HG02884 (cell line): Measurements from ENCODE around the gene HINT2.

Experiments
- ATAC-seq: cut with Tn5 transposase; IDR thresholded peaks from one replicate; pipeline ENCODE4 v1.9.1; 2021; ENCODE audit warnings: mild to moderate bottlenecking, moderate library complexity; ENCODE audit not compliant: unreplicated experiment

The HINT2 gene

DNA sequence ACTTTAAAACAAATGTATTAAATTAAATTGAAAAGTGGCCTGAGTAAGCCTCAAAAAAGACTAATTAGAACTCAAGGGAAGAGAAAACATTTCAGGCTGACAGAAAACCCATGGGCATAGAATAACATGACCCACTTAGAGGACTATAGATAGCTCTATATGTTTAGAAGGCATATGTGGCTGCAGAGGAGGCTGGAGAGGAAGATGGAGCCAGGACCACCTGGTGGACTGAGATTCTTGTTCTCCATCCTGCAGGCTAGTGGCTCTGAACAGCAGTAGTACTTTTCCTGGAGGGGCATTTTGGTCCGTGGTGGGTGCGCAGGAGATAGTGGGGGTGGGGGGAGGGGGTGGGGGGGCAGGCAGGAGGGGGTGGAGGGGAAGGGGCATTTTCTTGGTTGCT is 33.8 kb downstream of the HINT2 start:
- ATAC-seq: no peak

DNA sequence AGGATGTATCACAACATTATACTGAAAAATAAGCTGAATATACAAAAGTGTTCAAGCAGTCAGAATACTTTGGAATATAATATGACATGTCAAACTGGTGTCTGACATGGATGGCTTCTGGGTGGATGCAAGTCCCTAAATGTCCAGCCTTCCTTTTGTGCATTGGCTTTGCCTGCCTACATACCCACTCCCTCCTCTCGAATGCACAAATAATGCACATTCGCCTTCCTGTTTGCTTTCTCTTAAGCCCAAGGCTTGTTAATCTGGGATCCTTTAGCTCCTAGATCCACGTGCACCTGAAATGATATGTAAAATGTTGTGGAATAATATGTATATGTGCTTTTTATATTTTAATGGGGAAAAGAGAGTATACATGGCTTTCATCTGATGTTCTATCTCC is 36.3 kb downstream of the HINT2 start:
- ATAC-seq: no peak

DNA sequence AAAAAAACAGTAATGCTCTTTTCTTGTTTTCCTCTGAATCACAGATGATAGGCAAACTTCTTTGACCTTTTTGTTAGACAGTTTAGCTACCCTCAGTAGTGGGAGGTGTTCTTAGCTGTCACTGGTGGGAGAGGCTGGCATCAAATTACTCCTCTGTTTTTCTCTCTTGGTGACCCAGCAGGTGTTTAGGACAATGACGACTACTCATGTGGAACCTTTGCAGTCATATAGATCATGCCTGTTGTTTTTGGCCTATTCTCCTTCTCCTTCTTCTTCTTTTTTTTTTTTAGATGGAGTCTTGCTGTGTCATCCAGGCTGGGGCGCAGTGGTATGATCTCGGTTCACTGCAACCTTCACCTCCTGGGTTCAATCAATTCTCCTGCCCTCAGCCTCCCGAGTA is 38.8 kb downstream of the HINT2 start:
- ATAC-seq: no peak

DNA sequence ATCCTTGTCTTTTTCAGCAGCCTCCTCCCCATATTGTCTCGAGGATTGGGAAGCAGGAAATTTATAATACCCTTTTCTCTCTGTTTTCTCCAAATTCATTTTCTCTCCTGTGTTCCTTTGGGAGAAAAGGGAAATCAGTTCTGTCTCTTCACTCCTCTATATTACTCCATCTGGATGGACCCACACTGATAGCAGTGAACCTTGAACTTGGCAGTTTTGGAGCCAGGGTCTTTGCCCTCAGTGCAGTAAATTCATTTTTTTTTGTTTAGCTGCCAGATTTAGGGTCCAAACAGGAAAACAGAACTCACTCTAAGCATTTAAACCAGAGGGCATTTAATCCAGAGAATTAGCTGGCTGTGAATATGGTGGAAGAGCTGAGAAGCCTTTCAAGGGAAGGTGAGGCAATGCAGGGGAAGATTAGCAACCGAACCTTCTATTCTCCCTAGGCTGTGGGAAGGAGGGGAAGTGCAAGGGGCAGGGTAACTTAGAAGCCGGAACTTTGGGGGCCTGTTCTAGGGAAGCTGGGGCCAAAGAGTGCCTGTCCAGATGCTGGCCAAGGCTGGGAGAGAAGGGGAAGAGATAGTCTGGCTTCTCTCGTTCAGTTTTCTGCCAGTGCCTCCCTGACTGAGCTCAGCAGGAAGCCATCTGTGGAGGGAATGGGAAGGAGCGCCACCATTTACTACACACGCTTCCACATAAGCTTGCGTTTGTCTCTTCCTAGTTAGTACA is 39.8 kb downstream of the HINT2 start:
- no peak for ATAC-seq

DNA sequence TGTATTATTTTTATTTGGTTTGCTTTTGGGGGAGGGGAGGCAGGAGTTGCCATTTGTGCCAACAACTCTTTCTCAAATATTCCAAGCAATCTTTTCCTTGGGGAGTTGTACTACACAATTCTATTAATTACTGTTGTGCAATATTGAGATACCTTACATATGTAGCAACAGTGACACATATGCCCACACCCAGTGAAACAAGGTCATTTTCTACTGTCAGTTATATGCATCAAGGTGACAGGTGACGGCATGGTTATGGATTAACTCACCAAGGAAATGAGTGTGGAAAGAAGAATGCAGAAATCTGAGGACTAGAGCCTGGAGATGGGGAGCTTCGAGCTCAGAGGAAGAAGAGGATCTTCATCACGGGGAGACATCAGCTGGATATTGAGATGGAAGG is 42.9 kb downstream of the HINT2 start:
- ATAC-seq: no peak

DNA sequence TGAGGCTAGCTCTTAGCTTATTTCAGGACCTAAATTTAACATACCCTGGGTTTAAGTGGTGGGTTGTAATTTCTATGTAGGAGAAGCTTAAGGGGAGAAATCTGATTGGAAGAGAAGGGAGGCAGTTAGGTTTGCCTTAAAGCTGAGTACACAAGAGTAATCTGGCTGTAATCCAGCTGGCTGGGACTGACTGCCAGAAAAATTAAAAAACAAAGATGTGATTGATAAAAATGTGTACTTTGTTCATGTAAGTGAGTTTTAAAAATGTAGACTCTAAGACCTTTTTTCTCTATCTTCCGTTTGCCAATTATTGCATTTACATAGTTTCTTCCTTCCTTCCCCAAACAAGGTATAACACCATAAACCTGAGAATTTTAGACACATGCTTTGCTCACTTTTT is 43.3 kb downstream of the HINT2 start:
- no peak for ATAC-seq

DNA sequence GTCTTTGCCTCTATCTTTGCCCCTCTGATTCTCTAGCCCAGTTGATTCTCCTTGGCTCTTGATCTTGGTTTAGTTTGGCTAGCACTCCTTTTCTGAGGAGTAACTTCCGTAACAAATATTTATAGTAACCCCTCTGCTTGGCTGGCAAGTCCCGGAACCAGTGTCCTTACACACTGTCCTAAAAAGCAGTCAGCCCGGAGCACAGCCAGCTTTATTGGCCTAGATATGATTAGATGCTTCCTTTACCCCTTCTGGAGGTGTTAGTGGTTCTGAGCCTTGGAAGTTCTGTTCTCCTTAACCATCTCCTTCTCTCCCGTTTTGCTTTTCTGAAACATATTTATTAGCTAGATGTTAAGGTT is 43.8 kb downstream of the HINT2 start:
- no peak for ATAC-seq

DNA sequence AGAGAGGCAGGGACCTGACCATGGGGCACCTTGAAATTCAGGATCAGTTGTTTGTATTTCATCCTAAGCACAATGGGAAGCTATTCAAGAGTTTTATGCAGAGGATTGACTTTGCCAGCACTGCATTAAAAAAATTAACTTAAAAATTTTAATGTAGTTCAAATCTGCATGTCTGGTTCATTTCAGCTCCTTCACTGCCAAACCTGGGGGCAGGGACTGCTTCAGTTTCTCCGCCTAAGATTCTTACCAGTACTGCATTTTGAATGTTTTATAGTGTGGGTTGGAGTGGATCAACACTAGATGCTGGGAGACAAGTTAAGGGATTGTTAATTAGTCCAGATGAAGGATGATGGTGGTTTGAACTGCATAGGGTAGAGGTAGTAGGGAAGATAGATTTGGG is 45.1 kb downstream of the HINT2 start:
- ATAC-seq: no peak

DNA sequence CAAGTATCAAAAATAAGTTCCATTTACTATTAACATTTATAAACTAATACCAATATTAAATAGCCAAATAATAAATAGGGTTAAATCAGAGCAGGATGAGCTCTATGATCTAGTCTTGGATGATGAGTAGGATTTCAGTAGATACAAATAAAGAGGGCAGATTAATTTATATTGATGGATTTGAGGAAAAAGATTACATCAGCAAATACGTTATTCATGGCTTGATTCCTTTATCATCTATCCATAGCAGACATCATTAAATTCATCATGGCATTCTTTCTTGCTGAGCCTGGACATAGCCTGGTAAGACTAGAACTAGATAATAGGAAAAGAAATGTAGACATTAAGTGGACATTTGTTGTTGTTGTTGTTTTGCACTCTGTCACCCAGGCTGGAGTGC is 47.4 kb downstream of the HINT2 start:
- no peak for ATAC-seq

DNA sequence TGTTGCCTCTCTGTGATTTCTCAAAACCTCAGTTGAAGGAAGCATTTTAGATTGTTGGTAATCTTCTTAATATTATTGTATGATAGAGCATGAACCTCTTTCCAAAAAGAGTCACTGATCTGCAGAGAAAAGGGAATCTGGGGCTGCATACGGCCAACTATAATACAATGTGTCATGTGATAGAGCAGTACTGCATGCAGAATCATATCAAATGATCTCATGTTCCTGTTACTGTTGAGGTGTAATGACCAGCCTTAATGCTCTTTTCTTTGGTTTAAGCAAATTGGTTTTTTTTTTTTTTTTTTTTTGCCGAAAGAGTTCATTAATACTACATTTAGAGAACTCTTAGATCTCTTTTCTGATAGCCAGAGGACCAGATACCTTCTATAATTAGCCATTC is 47.8 kb downstream of the HINT2 start:
- ATAC-seq: no peak

DNA sequence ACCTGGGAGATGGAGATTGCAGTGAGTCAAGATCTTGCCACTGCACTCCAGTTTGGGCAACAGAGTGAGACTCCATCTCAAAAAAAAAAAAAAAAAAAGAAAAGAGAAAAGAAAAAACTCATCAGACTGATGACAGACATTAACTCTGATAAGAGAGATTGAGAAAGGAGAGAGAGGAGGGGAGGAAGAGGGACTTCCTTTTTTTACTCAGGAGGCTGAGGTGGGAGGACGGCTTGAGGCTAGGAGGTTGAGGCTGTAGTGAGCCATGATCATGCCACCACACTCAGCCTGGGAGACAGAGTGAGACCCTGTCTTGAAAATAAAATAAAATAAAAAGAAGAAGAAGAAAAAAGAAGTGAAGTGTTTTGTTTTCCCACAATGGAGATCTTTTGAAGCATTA is 51.0 kb downstream of the HINT2 start:
- no peak for ATAC-seq

DNA sequence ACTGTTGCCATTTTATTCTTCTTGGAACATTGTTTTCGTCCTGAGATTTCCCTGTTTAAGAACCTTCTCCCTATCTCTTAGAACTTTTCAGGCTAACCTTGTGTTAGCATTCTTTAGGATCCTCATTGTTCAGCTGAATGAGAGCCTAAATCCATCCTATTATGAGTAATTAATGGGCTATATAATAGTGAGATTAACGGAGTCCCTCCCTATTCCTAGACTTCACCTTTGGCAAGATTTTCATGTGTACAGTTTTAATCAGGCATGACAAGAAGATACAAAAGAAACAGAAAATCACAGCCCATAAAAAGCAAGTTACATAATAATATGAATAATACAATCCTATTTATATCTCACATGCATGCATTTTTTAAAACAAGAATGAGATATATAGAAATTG is 51.7 kb downstream of the HINT2 start:
- no peak for ATAC-seq
